Cardiac muscle cell (in vitro differentiated cells and primary cell): ENCODE results near the gene PRKAR1B. TPM values are rescaled to one million over a fixed set of nuclear protein-coding genes. Genes with fewer than 3 reads are reported as not detected.

Source experiments
- DNase-seq, 2 donors: peaks; one replicate each; pipeline versions ENCODE4 v3.0.0 to v3.0.0-alpha.2; 2010 to 2017; ENCODE audit warnings: low read depth in 1 of 2, low spot score in 1 of 2
- H3K27ac ChIP-seq: fragments of 200-600 bp; sonication (generic); 2 replicates; pipeline ENCODE4 v1.5.1; 2016
- H3K27me3 ChIP-seq: fragments of 200-600 bp; sonication (generic); 2 replicates; pipeline ENCODE4 v1.6.0; 2016; ENCODE audit warnings: control low read depth
- H3K36me3 ChIP-seq: fragments of 200-600 bp; sonication (generic); 2 replicates; pipeline ENCODE4 v1.5.1; 2016; ENCODE audit warnings: control low read depth
- H3K4me1 ChIP-seq: fragments of 200-600 bp; sonication (generic); 2 replicates; pipeline ENCODE4 v1.8.1; 2017; ENCODE audit warnings: low read depth, mild to moderate bottlenecking, mixed run types
- H3K4me3 ChIP-seq: fragments of 200-600 bp; sonication (generic); 2 replicates; pipeline ENCODE4 v1.5.1; 2016; ENCODE audit warnings: mild to moderate bottlenecking
- H3K9me3 ChIP-seq: fragments of 200-600 bp; sonication (generic); 2 replicates; pipeline ENCODE4 v1.5.1; 2017; ENCODE audit warnings: low read depth, mild to moderate bottlenecking, control low read depth
- polyA plus RNA-seq: library from polyadenylated mRNA; unstranded; fragments of >200 nt; fragmentation: Nextera tagmentation; extraction: Ambion mirVana; gene quantifications from 2 replicates; pipeline ENCODE4 v1.2.1, GENCODE V29; 2016
- total RNA-seq: library from RNA; depleted of rRNA; stranded (reverse); fragments of >200 nt; gene quantifications from 2 replicates; pipeline ENCODE4 v1.2.3, GENCODE V29; 2016
- TF ChIP-seq, protein P1 (sequence below): IDR thresholded peaks from 2 replicates; pipeline ENCODE4 v1.5.1; 2012; ENCODE audit warnings: low read depth, mild to moderate bottlenecking, low read length

PRKAR1B gene
- total and polyA plus RNA-seq, 2 experiments from 2014 or later, result 32.8 to 40.2 TPM

DNA sequence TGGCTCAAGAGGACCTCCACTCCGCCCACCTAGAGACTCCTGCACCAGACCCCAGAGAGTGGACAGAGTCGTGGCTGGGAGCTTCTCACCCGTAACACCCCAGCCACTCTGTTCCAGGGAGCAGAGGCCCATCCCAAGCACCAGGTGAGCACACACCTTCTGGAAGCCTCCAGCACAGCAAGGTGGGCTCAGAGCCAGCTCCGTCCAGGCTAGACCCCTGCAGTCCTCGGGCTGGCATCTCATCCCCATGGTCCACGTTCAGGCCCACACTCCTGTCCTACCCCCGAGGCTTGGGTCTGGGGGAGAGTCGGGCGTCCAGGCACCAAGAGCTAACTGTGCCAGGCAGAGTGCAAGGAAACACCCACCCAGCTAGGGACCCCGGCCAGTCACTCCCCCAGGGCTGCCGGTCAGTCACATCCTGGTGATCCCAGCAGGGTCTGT, 220.7 kb downstream of the PRKAR1B start:
- no peaks in the 10 kb centered on the region for H3K9me3 ChIP-seq
- TF ChIP-seq, protein P1, sequence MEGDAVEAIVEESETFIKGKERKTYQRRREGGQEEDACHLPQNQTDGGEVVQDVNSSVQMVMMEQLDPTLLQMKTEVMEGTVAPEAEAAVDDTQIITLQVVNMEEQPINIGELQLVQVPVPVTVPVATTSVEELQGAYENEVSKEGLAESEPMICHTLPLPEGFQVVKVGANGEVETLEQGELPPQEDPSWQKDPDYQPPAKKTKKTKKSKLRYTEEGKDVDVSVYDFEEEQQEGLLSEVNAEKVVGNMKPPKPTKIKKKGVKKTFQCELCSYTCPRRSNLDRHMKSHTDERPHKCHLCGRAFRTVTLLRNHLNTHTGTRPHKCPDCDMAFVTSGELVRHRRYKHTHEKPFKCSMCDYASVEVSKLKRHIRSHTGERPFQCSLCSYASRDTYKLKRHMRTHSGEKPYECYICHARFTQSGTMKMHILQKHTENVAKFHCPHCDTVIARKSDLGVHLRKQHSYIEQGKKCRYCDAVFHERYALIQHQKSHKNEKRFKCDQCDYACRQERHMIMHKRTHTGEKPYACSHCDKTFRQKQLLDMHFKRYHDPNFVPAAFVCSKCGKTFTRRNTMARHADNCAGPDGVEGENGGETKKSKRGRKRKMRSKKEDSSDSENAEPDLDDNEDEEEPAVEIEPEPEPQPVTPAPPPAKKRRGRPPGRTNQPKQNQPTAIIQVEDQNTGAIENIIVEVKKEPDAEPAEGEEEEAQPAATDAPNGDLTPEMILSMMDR, result no peak
- no peak overlapping the region for H3K4me3 ChIP-seq
- DNase-seq, result no peak
- no peaks in the 10 kb centered on the region for H3K4me1 ChIP-seq
- H3K36me3 ChIP-seq, result no peaks in the 10 kb centered on the region
- H3K27ac ChIP-seq, result no peak overlapping the region
- no peaks in the 10 kb centered on the region for H3K27me3 ChIP-seq

DNA sequence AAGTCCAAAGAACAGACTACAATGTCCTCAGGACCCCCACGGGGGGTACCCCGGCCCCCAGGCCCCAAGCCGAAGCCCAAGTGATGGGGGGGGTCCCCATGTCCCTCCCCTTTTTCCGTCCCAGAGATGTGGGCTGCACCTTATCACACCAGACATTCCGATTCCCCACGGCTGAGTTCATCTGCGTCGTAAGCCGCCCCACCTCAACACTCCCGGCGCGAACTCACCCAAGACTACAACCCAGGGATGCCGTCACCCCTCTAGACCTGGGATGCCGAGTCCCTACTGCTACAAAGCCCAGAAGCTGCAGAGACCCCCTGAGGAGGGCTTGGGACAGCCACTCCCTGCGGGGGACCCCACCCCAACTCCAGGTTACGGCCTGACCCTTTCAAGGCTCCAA, 221.9 kb downstream of the PRKAR1B start:
- Histone ChIP-seq H3K27ac (no peak overlapping the region), H3K4me1 (no peaks in the 10 kb centered on the region), H3K4me3 (no peak overlapping the region), H3K36me3 (peaks cover 6% of the 10 kb centered on the region), H3K9me3 (no peaks in the 10 kb centered on the region), H3K27me3 (no peaks in the 10 kb centered on the region)
- TF ChIP-seq, protein P1, result no peak
- DNase-seq, result no peak

DNA sequence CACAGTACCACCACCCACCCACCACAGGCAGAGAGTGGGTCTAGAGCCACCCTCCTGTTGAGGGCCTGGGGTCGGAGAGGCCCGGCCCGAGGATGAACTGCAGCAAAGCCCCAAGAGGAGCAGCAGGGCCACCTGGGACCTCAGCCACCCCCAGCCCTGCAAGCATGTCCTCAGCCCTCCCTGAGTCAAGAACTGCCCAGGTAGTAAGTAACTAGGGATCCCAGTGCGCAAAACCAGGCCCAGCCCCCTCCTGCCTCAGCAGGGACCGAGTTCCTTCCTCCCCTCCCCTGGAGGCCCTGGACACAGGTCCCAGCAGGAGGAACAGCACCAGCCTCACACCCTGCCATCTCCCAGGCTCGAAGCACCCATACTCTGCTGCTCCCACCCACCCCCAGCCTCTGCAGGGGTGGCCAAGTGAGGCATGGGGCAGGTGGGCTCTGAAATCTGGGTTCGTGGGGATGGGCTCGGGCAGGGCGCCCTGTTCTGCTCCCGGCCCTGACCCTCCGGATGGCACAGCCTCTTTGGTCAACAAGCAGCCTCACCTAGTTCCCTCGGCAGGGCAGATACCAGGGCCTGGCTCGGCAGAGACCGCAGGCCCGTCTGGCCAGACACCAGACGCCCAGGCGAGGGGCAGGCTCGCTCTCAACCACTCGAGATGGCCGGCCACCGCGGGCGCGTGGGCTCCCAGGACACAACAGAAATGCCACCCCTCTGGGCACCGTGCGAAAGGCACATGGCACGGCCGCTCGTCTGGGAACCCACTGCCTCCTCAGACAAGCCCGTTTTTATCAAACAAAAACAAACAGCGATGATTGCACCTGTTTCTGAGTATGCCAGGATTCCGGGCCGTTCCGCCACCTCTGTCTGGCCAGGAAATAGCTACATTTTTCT, 222.6 kb downstream of the PRKAR1B start:
- Histone ChIP-seq H3K36me3 (peaks cover 6% of the 10 kb centered on the region), H3K4me3 (no peak overlapping the region), H3K9me3 (no peaks in the 10 kb centered on the region), H3K27ac (no peak overlapping the region), H3K4me1 (no peaks in the 10 kb centered on the region), H3K27me3 (no peaks in the 10 kb centered on the region)
- TF ChIP-seq, protein P1, result no peak
- no peak for DNase-seq

DNA sequence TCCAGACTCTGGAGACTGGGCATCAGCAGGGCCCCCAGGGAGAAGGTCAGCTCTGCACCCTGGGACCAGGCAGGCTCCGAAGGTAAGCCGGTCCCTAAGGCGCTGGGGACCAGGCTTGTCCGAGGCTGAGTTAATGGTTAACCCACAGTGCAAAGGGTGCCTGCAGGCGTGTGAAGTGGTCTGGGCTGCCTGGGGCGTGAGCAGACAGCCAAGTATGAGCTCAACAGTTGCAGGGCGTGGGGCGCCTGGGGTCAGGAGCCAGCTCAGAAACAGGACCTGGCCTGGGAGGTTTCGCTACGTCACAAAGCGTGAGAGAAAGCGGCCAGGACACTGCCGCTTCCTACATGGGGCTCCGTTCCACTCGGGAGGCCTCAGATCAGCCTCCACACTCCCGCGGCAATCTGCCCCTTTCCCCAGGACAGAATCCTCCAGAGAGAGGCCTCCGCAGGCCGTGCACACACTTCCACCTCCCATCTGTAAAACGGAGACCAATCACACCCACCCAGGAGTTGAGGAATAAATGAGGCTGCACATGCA, 223.4 kb downstream of the PRKAR1B start:
- no peak overlapping the region for H3K4me3 ChIP-seq
- TF ChIP-seq, protein P1, result no peak
- no peaks in the 10 kb centered on the region for H3K27me3 ChIP-seq
- no peaks in the 10 kb centered on the region for H3K9me3 ChIP-seq
- DNase-seq, result no peak
- peaks cover 6% of the 10 kb centered on the region for H3K36me3 ChIP-seq
- H3K27ac ChIP-seq, result no peak overlapping the region
- no peaks in the 10 kb centered on the region for H3K4me1 ChIP-seq

DNA sequence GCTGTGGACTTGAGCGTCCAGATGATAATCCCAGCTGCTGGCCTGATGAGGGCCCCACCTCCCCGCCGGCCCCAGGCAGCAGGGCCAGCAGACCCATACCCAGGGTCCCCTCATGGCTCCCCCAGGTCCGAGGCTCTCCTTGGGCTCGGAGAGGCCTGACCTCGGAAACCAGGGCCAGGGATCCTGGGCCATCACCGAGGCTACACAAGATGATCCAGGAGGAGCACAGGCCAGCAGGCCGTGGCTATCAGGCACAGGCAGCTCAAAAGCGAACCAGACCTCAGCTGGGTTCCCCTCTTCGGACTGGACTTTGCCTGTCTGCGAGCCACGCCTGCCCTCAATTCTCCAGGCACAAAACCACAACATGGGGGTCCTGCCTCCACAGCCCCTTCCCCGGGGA, 224.8 kb downstream of the PRKAR1B start:
- TF ChIP-seq, protein P1, result no peak
- no peak for DNase-seq
- Histone ChIP-seq H3K4me1 (no peaks in the 10 kb centered on the region), H3K27ac (no peak overlapping the region), H3K36me3 (peaks cover 6% of the 10 kb centered on the region), H3K4me3 (no peak overlapping the region), H3K27me3 (no peaks in the 10 kb centered on the region), H3K9me3 (no peaks in the 10 kb centered on the region)
